H1 (cell line): Measurements from ENCODE around the gene SHCBP1. TPM values are rescaled to one million over a fixed set of nuclear protein-coding genes. Genes with fewer than 3 reads are reported as not detected.

Experiments used
- CTCF ChIA-PET: fragments of 300-600 bp; sonication (Branson Sonifier 250); formaldehyde crosslinking; loops from one replicate; lab custom pipeline; 2021; ENCODE audit not compliant: partially characterized antibody; lab: Charles Lee
- POLR2A ChIA-PET: fragments of 300-600 bp; sonication (Branson Sonifier 250); formaldehyde crosslinking; loops from one replicate; lab custom pipeline; 2021; ENCODE audit warnings: inconsistent platforms; ENCODE audit not compliant: partially characterized antibody; lab: Charles Lee
- DNase-seq, 2 experiments: peaks; one replicate each; pipeline versions ENCODE4 v3.0.0 to v3.0.0-alpha.2; 2010 to 2022; ENCODE audit warnings: low spot score in 2 of 2, low read depth in 1 of 2, mixed read lengths in 1 of 2
- FAIRE-seq: peaks from 2 replicates; lab custom pipeline; 2011; peaks lifted over from hg19 to GRCh38; lab: Jason Lieb, UNC
- H2AFZ ChIP-seq: 2 replicates; pipeline ENCODE4 v1.8.1; 2012; ENCODE audit warnings: low read length, inconsistent platforms
- H2AK5ac ChIP-seq: 2 replicates; pipeline ENCODE4 v1.6.1; 2013; ENCODE audit warnings: low read depth, low read length
- H2BK120ac ChIP-seq: replicated peaks from 2 replicates; pipeline ENCODE3; 2013; ENCODE audit warnings: low read depth, low read length, inconsistent platforms
- H2BK12ac ChIP-seq: 2 replicates; pipeline ENCODE4 v1.6.1; 2013; ENCODE audit warnings: low read depth, low read length
- H2BK15ac ChIP-seq: 2 replicates; pipeline ENCODE4 v1.6.1; 2013; ENCODE audit warnings: low read length
- H2BK20ac ChIP-seq: 2 replicates; pipeline ENCODE4 v1.6.1; 2013; ENCODE audit warnings: low read length
- H2BK5ac ChIP-seq: 2 replicates; pipeline ENCODE4 v1.6.1; 2013; ENCODE audit warnings: low read depth, low read length
- H3K14ac ChIP-seq: 2 replicates; pipeline ENCODE4 v1.6.1; 2013; ENCODE audit warnings: inconsistent platforms; ENCODE audit not compliant: insufficient read length
- H3K18ac ChIP-seq: 2 replicates; pipeline ENCODE4 v1.6.1; 2013; ENCODE audit warnings: low read length; ENCODE audit errors: extremely low read depth
- H3K23ac ChIP-seq: 2 replicates; pipeline ENCODE4 v1.6.1; 2013; ENCODE audit warnings: inconsistent platforms; ENCODE audit not compliant: insufficient read length
- H3K23me2 ChIP-seq: 2 replicates; pipeline ENCODE4 v1.6.1; 2013; ENCODE audit warnings: low read depth, low read length
- H3K27ac ChIP-seq: 2 replicates; pipeline ENCODE4 v1.6.1; 2011; ENCODE audit warnings: low read depth, low read length, inconsistent platforms
- H3K27me3 ChIP-seq, 4 experiments: replicated peaks in 1 of 4; 1 replicate in 1 of 4; 2 replicates in 3 of 4; pipeline versions ENCODE4 v1.6.1 to v1.8.1; 2011 to 2013; ENCODE audit warnings: low read length in 3 of 4, mild to moderate bottlenecking in 3 of 4, inconsistent platforms in 2 of 4, mixed read lengths in 2 of 4, moderate library complexity in 1 of 4; ENCODE audit not compliant: control insufficient read depth in 3 of 4, insufficient read depth in 3 of 4; ENCODE audit errors: extremely low read depth in 1 of 4
- H3K36me3 ChIP-seq, 4 experiments: 2 replicates each; pipeline versions ENCODE4 v1.6.1 to v1.8.1; 2011 to 2013; ENCODE audit warnings: mild to moderate bottlenecking in 4 of 4, low read length in 3 of 4, moderate library complexity in 2 of 4, control low read depth in 1 of 4, inconsistent platforms in 1 of 4; ENCODE audit not compliant: insufficient read depth in 4 of 4, control insufficient read depth in 2 of 4
- H3K4ac ChIP-seq: replicated peaks from 2 replicates; pipeline ENCODE3; 2013; ENCODE audit warnings: low read length, low read depth, mixed read lengths, inconsistent platforms; ENCODE audit not compliant: insufficient read length
- H3K4me1 ChIP-seq, 4 experiments: replicated peaks in 1 of 4; 1 replicate in 1 of 4; 2 replicates in 3 of 4; pipeline versions ENCODE4 v1.6.1 to v1.8.1; 2011 to 2013; ENCODE audit warnings: low read length in 3 of 4, inconsistent platforms in 2 of 4, mixed read lengths in 1 of 4; ENCODE audit not compliant: insufficient read depth in 4 of 4, control insufficient read depth in 3 of 4
- H3K4me2 ChIP-seq, 2 experiments: 2 replicates each; pipeline versions ENCODE4 v1.6.1 to v1.8.1; 2011 to 2013; ENCODE audit warnings: low read depth in 2 of 2, low read length in 2 of 2, control low read depth in 1 of 2, inconsistent platforms in 1 of 2, mild to moderate bottlenecking in 1 of 2; ENCODE audit not compliant: insufficient read depth in 1 of 2
- H3K4me3 ChIP-seq, 4 experiments: fragments of 200-600, 300-600 bp in 1 of 4; sonication (generic), shearing (Covaris generic), sonication (Bioruptor Twin) in 1 of 4; 2 replicates each; pipeline versions ENCODE4 v1.5.1 to v1.8.1; 2011 to 2016; ENCODE audit warnings: low read length in 4 of 4, low read depth in 3 of 4, control low read depth in 2 of 4, inconsistent platforms in 2 of 4, mild to moderate bottlenecking in 2 of 4, mixed read lengths in 1 of 4, moderate library complexity in 1 of 4; ENCODE audit not compliant: insufficient read depth in 2 of 4; ENCODE audit errors: extremely low read depth in 1 of 4
- H3K56ac ChIP-seq: replicated peaks from 2 replicates; pipeline ENCODE3; 2013; ENCODE audit warnings: low read depth, mild to moderate bottlenecking, mixed read lengths, low read length, inconsistent platforms; ENCODE audit not compliant: insufficient read length
- H3K79me1 ChIP-seq: 2 replicates; pipeline ENCODE4 v1.6.1; 2013; ENCODE audit warnings: low read depth, low read length, control low read depth
- H3K79me2 ChIP-seq, 2 experiments: 2 replicates each; pipeline versions ENCODE4 v1.6.1 to v1.8.1; 2012 to 2013; ENCODE audit warnings: low read length in 2 of 2, mild to moderate bottlenecking in 2 of 2, inconsistent platforms in 1 of 2; ENCODE audit not compliant: insufficient read depth in 2 of 2, control insufficient read depth in 1 of 2
- H3K9ac ChIP-seq, 4 experiments: replicated peaks in 1 of 4; 1 replicate in 1 of 4; 2 replicates in 3 of 4; pipeline versions ENCODE4 v1.6.1 to v1.8.1; 2011 to 2013; ENCODE audit warnings: low read depth in 3 of 4, low read length in 3 of 4, control low read depth in 2 of 4, mild to moderate bottlenecking in 2 of 4, moderate library complexity in 2 of 4, inconsistent platforms in 1 of 4; ENCODE audit errors: extremely low read depth in 1 of 4
- H3K9me3 ChIP-seq, 2 experiments: 2 replicates each; pipeline versions ENCODE4 v1.6.1 to v1.8.1; 2012 to 2013; ENCODE audit warnings: mild to moderate bottlenecking in 2 of 2, moderate library complexity in 2 of 2, control low read depth in 1 of 2, inconsistent platforms in 1 of 2, low read depth in 1 of 2, low read length in 1 of 2, mixed read lengths in 1 of 2; ENCODE audit not compliant: insufficient read depth in 2 of 2
- H4K20me1 ChIP-seq, 2 experiments: replicated peaks in 1 of 2; 2 replicates each; pipeline versions ENCODE3 to v1.8.1; 2011 to 2013; ENCODE audit warnings: inconsistent platforms in 2 of 2, low read length in 2 of 2, mild to moderate bottlenecking in 1 of 2; ENCODE audit not compliant: insufficient read depth in 2 of 2, control insufficient read depth in 1 of 2
- H4K5ac ChIP-seq: 2 replicates; pipeline ENCODE4 v1.6.1; 2013; ENCODE audit warnings: low read length, low read depth, mixed read lengths, inconsistent platforms; ENCODE audit not compliant: insufficient read length
- H4K8ac ChIP-seq: 2 replicates; pipeline ENCODE4 v1.8.0; 2013; ENCODE audit warnings: mild to moderate bottlenecking, moderate library complexity, low read length, inconsistent platforms; ENCODE audit not compliant: insufficient read depth; ENCODE audit errors: extremely low read depth
- H4K91ac ChIP-seq: replicated peaks from 2 replicates; pipeline ENCODE3; 2013; ENCODE audit warnings: low read length, mixed read lengths, inconsistent platforms; ENCODE audit not compliant: insufficient read length
- CHD2 ChIP-seq: IDR thresholded peaks from 2 replicates; pipeline ENCODE4 v1.6.1; 2012; ENCODE audit warnings: low read length, improper control_type of control experiment
- E2F6 ChIP-seq: IDR thresholded peaks from 2 replicates; pipeline ENCODE4 v1.6.1; 2012; ENCODE audit warnings: inconsistent platforms
- GABPA ChIP-seq: IDR thresholded peaks from 2 replicates; pipeline ENCODE4 v1.6.1; 2011; ENCODE audit warnings: mild to moderate bottlenecking, low read length, moderate library complexity, borderline replicate concordance; ENCODE audit not compliant: insufficient read depth
- KDM4A ChIP-seq: IDR thresholded peaks from one replicate; pipeline ENCODE4 v1.7.1; 2012; ENCODE audit warnings: low read depth, mild to moderate bottlenecking, moderate library complexity, low read length, inconsistent platforms; ENCODE audit not compliant: severe bottlenecking
- POLR2AphosphoS5 ChIP-seq: IDR thresholded peaks from 2 replicates; pipeline ENCODE4 v1.6.1; 2011; ENCODE audit warnings: low read depth, low read length
- SAP30 ChIP-seq: fragments of 300-600 bp; sonication (generic); IDR thresholded peaks from 2 replicates; pipeline ENCODE4 v1.7.1; 2012; ENCODE audit warnings: low read length, moderate library complexity, mild to moderate bottlenecking, inconsistent platforms; ENCODE audit not compliant: insufficient read depth, insufficient replicate concordance
- SIN3A ChIP-seq, 2 experiments: IDR thresholded peaks in 1 of 2; conservative IDR thresholded peaks in 1 of 2; 2 replicates each; pipeline ENCODE4 v1.6.1; 2011 to 2012; ENCODE audit warnings: low read length in 2 of 2, improper control_type of control experiment in 1 of 2, low read depth in 1 of 2, mild to moderate bottlenecking in 1 of 2
- WGBS, 2 experiments: shearing (Covaris generic) in 1 of 2; methylation state at CpG; one replicate each; pipeline versions ENCODE4 v1.1.6 to v1.1.7; 2013 to 2015; ENCODE audit warnings: low lambda C conversion rate in 2 of 2, mixed read lengths in 2 of 2, inconsistent platforms in 1 of 2, low coverage in 1 of 2, missing lambda C conversion rate in 1 of 2; ENCODE audit not compliant: insufficient replicate concordance in 2 of 2, insufficient coverage in 1 of 2, insufficient read length in 1 of 2; ENCODE audit errors: extremely low coverage in 1 of 2, missing lambda C conversion rate in 1 of 2; 5-methylcytosine and 5-hydroxymethylcytosine counted together
- polyA plus RNA-seq, 7 experiments: library from polyadenylated mRNA; depleted of rRNA in 3 of 7; stranded (reverse) in 5 of 7; unstranded in 2 of 7; fragments of >200 nt in 5 of 7; fragments of 200-250 nt in 2 of 7; gene quantifications; 1 replicate in 5 of 7; 2 replicates in 1 of 7; 4 replicates in 1 of 7; pipeline versions ENCODE4 v1.2.1 to v1.2.3, GENCODE V29; 2011 to 2013; ENCODE audit warnings: missing spikeins in 2 of 7, mixed read lengths in 2 of 7
- total RNA-seq: library from RNA; stranded (reverse); fragmentation: NEBNext Ultra II Directional; extraction: Animal tissue kit (Norgen Biotek cat#: 25700); gene quantifications from 2 replicates; pipeline ENCODE4 v1.2.1, GENCODE V29; 2021

The SHCBP1 gene
- total and polyA plus RNA-seq, 2 of the 8 experiments (the other 6 are each of a cell fraction or from before 2014, with no cell fraction given), result 5.7 to 14.8 TPM

- Histone ChIP-seq H3K4me3 (no peak overlapping the region), H2BK12ac (no peak overlapping the region), H2BK15ac (no peak overlapping the region), H2AFZ (no peak overlapping the region), H4K8ac (no peak overlapping the region), H3K4me2 (no peak overlapping the region), H3K27me3 (no peaks in the 10 kb centered on the region), H3K36me3 (peaks cover 12 to 52% (median 36%) of the 10 kb centered on the region in 4 experiments; a peak in 7 of 8 replicates), H3K56ac (no peak overlapping the region), H2BK20ac (no peak overlapping the region), H2BK5ac (no peak overlapping the region), H3K4me1 (no peaks in the 10 kb centered on the region), H3K18ac (no peak overlapping the region), H3K14ac (no peak overlapping the region), H3K9me3 (no peaks in the 10 kb centered on the region), H3K23ac (no peak overlapping the region), H3K27ac (no peak overlapping the region), H2AK5ac (no peak overlapping the region), H3K79me2 (peaks cover 3 to 7% of the 10 kb centered on the region in 2 experiments; a peak in 2 of 4 replicates), H3K4ac (no peak overlapping the region), H3K9ac (no peak overlapping the region), H3K79me1 (peaks cover 2% of the 10 kb centered on the region; the same call in 1 of the 2 replicates), H2BK120ac (no peak overlapping the region), H4K20me1 (peaks cover 0 to 7% of the 10 kb centered on the region in 2 experiments), H4K91ac (no peak overlapping the region), H3K23me2 (no peaks in the 10 kb centered on the region), H4K5ac (no peak overlapping the region)
- no peak for DNase-seq
- no peak for TF ChIP-seq SIN3A (conservative IDR thresholded peaks at IDR 0.05 in 1 of 2, IDR thresholded peaks at IDR 0.05 in 1 of 2; ENCODE audit: low read depth in 1 of 2, low read length in 2 of 2)
- TF ChIP-seq SAP30, result no peak
- TF ChIP-seq GABPA, result no peak
- TF ChIP-seq CHD2, result no peak
- no peak for TF ChIP-seq POLR2AphosphoS5
- no peak for TF ChIP-seq E2F6
- TF ChIP-seq KDM4A, result no peak
- ChIA-PET CTCF (interaction anchor here (1.2 kb wide), 1 partner anchor 60 kb away, joined by 4 read pairs; no protein-coding TSS in a partner anchor), POLR2A (no interaction called here)
- 88% methylated on average over 4 of the region's 4 CpGs; no CpG with 5 or more reads in 1 of the 2 experiments for WGBS, 2 experiments
- no peak for FAIRE-seq
Observed at GRCh38 chr16:46614006-46614405, 7.2 kb downstream of the SHCBP1 start.
